Femur (tissue), 1 donor: ENCODE measurements around the gene SLC13A1.
A peak's percentile ranks its signal among the peaks of the same experiment; 100 is the strongest.

Experiments
- DNase-seq: peaks from one replicate; pipeline ENCODE4 v3.0.0-alpha.2; 2017

SLC13A1 gene

GRCh38 chr7:123193235-123193634 is 6.5 kb downstream of the SLC13A1 start:
- DNase-seq: no peak

GRCh38 chr7:123191132-123191531 is 8.6 kb downstream of the SLC13A1 start:
- DNase-seq: no peak

- DNase-seq: no peak
Measured at GRCh38 chr7:123190109-123190831, 9.5 kb downstream of the SLC13A1 start.

- no peak for DNase-seq
Measured at GRCh38 chr7:123185756-123186155, 14.0 kb downstream of the SLC13A1 start.

GRCh38 chr7:123184271-123184670 is 15.5 kb downstream of the SLC13A1 start:
- no peak for DNase-seq

- no peak for DNase-seq
Measured at GRCh38 chr7:123183431-123183830, 16.3 kb downstream of the SLC13A1 start.

- no peak for DNase-seq
Measured at GRCh38 chr7:123177442-123177841, 22.3 kb downstream of the SLC13A1 start.

GRCh38 chr7:123170333-123171246 is 29.2 kb downstream of the SLC13A1 start:
- DNase-seq: no peak

- no peak for DNase-seq
Measured at GRCh38 chr7:123169065-123169464, 30.7 kb downstream of the SLC13A1 start.

- no peak for DNase-seq
Measured at GRCh38 chr7:123157606-123158005, 42.2 kb downstream of the SLC13A1 start.

- DNase-seq: no peak
Measured at GRCh38 chr7:123155571-123155970, 44.2 kb downstream of the SLC13A1 start.

- peak; percentile 78 for DNase-seq
Measured at GRCh38 chr7:123154231-123154860, 45.4 kb downstream of the SLC13A1 start.

- no peak for DNase-seq
Measured at GRCh38 chr7:123151443-123151842, 48.3 kb downstream of the SLC13A1 start.

- DNase-seq: no peak
Measured at GRCh38 chr7:123148813-123149212, 51.0 kb downstream of the SLC13A1 start.

GRCh38 chr7:123143252-123144006 is 56.3 kb downstream of the SLC13A1 start:
- peak; percentile 63 for DNase-seq

- no peak for DNase-seq
Measured at GRCh38 chr7:123140561-123140960, 59.2 kb downstream of the SLC13A1 start.

- DNase-seq: no peak
Measured at GRCh38 chr7:123135960-123136359, 63.8 kb downstream of the SLC13A1 start.

GRCh38 chr7:123133924-123134323 is 65.8 kb downstream of the SLC13A1 start:
- DNase-seq: no peak

GRCh38 chr7:123131961-123132360 is 67.8 kb downstream of the SLC13A1 start:
- DNase-seq: no peak

GRCh38 chr7:123131556-123131955 is 68.2 kb downstream of the SLC13A1 start:
- no peak for DNase-seq

GRCh38 chr7:123131140-123131539 is 68.6 kb downstream of the SLC13A1 start:
- no peak for DNase-seq

GRCh38 chr7:123126691-123127090 is 73.1 kb downstream of the SLC13A1 start:
- no peak for DNase-seq

- no peak for DNase-seq
Measured at GRCh38 chr7:123126171-123126570, 73.6 kb downstream of the SLC13A1 start.
